GM19452 (cell line): ENCODE measurements around the gene KRTAP13-1.

Experiments used
- ATAC-seq: cut with Tn5 transposase; IDR thresholded peaks from one replicate; pipeline ENCODE4 v1.9.1; 2021; ENCODE audit not compliant: unreplicated experiment

The KRTAP13-1 gene

GRCh38 chr21:30395731-30396130 lies at the start of gene KRTAP13-1:
TSS of gene KRTAP13-1 (plus strand) at chr21:30396031. CDS start at chr21:30396087, 56 bp downstream.
- ATAC-seq, result no peak

- no peak for ATAC-seq
Measured at GRCh38 chr21:30348506-30348905, 47.3 kb upstream of the KRTAP13-1 start, which contains the start of gene KRTAP23-1. TSS of gene KRTAP23-1 (minus strand) at chr21:30348606. CDS start at chr21:30348606, 0 bp downstream.

- no peak for ATAC-seq
Measured at GRCh38 chr21:30349572-30349971, 46.3 kb upstream of the KRTAP13-1 start.

GRCh38 chr21:30351534-30351933 lies 44.3 kb upstream of the KRTAP13-1 start:
- no peak for ATAC-seq

- no peak for ATAC-seq
Measured at GRCh38 chr21:30354308-30355005, 41.4 kb upstream of the KRTAP13-1 start.

- no peak for ATAC-seq
Measured at GRCh38 chr21:30355906-30356305, 39.9 kb upstream of the KRTAP13-1 start.

- no peak for ATAC-seq
Measured at GRCh38 chr21:30372139-30372770, 23.6 kb upstream of the KRTAP13-1 start, which contains the start of gene KRTAP13-2. TSS of gene KRTAP13-2 (minus strand) at chr21:30372271. CDS start at chr21:30372213, 58 bp downstream.

- no peak for ATAC-seq
Measured at GRCh38 chr21:30382201-30382600, 13.6 kb upstream of the KRTAP13-1 start.

GRCh38 chr21:30391492-30392025 lies 4.3 kb upstream of the KRTAP13-1 start:
- no peak for ATAC-seq

- ATAC-seq, result no peak
Measured at GRCh38 chr21:30408782-30409494, 13.1 kb downstream of the KRTAP13-1 start.

- ATAC-seq, result no peak
Measured at GRCh38 chr21:30415993-30416392, 20.2 kb downstream of the KRTAP13-1 start.

GRCh38 chr21:30425826-30426225 lies 30.0 kb downstream of the KRTAP13-1 start, which contains the start of gene KRTAP13-3:
TSS of gene KRTAP13-3 (minus strand) at chr21:30425926. CDS start at chr21:30425912, 14 bp downstream.
- ATAC-seq, result no peak

GRCh38 chr21:30426731-30427130 lies 30.9 kb downstream of the KRTAP13-1 start:
- no peak for ATAC-seq

- no peak for ATAC-seq
Measured at GRCh38 chr21:30430170-30430655, 34.4 kb downstream of the KRTAP13-1 start, which contains the start of gene KRTAP13-4. TSS of gene KRTAP13-4 (plus strand) at chr21:30430220. CDS start at chr21:30430276, 56 bp downstream.

GRCh38 chr21:30434033-30434631 lies 38.3 kb downstream of the KRTAP13-1 start:
- no peak for ATAC-seq

GRCh38 chr21:30437010-30437565 lies 41.3 kb downstream of the KRTAP13-1 start:
- ATAC-seq, result no peak

GRCh38 chr21:30439975-30440374 lies 44.1 kb downstream of the KRTAP13-1 start, which contains the start of gene KRTAP15-1:
TSS of gene KRTAP15-1 (plus strand) at chr21:30440275. CDS start at chr21:30440328, 53 bp downstream.
- no peak for ATAC-seq

GRCh38 chr21:30443226-30443625 lies 47.4 kb downstream of the KRTAP13-1 start:
- no peak for ATAC-seq

- no peak for ATAC-seq
Measured at GRCh38 chr21:30444204-30444603, 48.4 kb downstream of the KRTAP13-1 start.
